Measurements from ENCODE around the gene MDN1. TPM values are rescaled to one million over a fixed set of nuclear protein-coding genes. Genes with fewer than 3 reads are reported as not detected.

Gene MDN1
- total RNA-seq, 1 experiment from 2014 or later: 117 TPM

DNA sequence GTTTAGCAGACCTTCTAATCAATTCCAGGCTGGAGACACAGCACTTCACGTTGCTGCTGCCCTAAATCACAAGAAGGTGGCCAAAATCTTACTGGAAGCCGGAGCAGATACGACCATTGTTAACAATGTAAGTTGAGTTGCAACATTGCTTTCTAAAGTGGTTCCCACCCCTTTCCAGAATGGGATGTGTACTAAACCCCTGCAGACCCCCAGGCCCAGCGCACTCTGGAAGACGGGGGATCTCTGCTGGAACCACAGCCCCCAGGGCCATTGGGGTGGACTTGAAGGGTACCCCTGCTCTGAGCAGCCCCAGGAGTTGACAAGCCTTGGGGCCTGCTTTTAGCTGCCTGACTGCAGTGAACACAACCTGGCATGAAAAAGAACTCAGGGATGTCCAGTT is 203.1 kb downstream of the MDN1 start:
- Histone ChIP-seq H2BK20ac (ENCODE audit: low read depth, low read length, poor library complexity, severe bottlenecking) (no peak overlapping the region), H3K4ac (ENCODE audit: low read depth, low read length) (no peak overlapping the region), H3K9ac (ENCODE audit: extremely low read depth, insufficient read length, low read length) (no peak overlapping the region), H3K14ac (ENCODE audit: insufficient read depth, low read length) (no peak overlapping the region), H3K23ac (ENCODE audit: insufficient read length, low read depth, low read length) (no peak overlapping the region), H4K91ac (ENCODE audit: insufficient read length, low read depth, low read length) (no peak overlapping the region), H2BK12ac (ENCODE audit: insufficient read length, low read depth, low read length) (no peak overlapping the region), H3K27me3 (ENCODE audit: insufficient read depth, low read length) (no peaks in the 10 kb centered on the region), H3K79me1 (ENCODE audit: insufficient read depth, low read depth, low read length, poor library complexity, severe bottlenecking) (no peaks in the 10 kb centered on the region), H3K4me1 (ENCODE audit: insufficient read depth, low read length) (no peaks in the 10 kb centered on the region), H3K23me2 (ENCODE audit: insufficient read length, low read depth, low read length, poor library complexity, severe bottlenecking) (no peaks in the 10 kb centered on the region), H2BK5ac (ENCODE audit: insufficient read length, low read length) (no peak overlapping the region), H2AK5ac (ENCODE audit: insufficient read length, low read length) (no peak overlapping the region), H3K56ac (ENCODE audit: insufficient read length, low read depth, low read length) (no peak overlapping the region), H4K5ac (ENCODE audit: insufficient read length, low read depth, low read length) (no peak overlapping the region), H2AFZ (ENCODE audit: low read length) (no peak overlapping the region), H2BK120ac (ENCODE audit: low read depth, low read length, poor library complexity, severe bottlenecking) (no peak overlapping the region), H4K8ac (replicated peaks; ENCODE audit: insufficient read length, low read depth, low read length) (no peak overlapping the region), H3K79me2 (ENCODE audit: insufficient read depth, low read length) (no peaks in the 10 kb centered on the region), H3K9me3 (ENCODE audit: control insufficient read depth, low read depth, low read length) (no peaks in the 10 kb centered on the region), H3K18ac (ENCODE audit: insufficient read length, low read depth, low read length) (no peak overlapping the region), H3K4me2 (ENCODE audit: insufficient read depth, insufficient read length, low read length) (no peak overlapping the region), H3K27ac (ENCODE audit: insufficient read length, low read depth, low read length) (no peak overlapping the region), H3T11ph (ENCODE audit: low read length) (no peak overlapping the region), H2BK15ac (ENCODE audit: low read depth, low read length) (no peak overlapping the region), H4K20me1 (ENCODE audit: control insufficient read depth, insufficient read depth, insufficient read length) (no peaks in the 10 kb centered on the region)
- no peak for DNase-seq
- Mint-ChIP-seq H3K4me3 (no peak overlapping the region), H3K4me1 (peaks cover 0 to 15% of the 10 kb centered on the region in 2 experiments; a peak in 3 of 4 replicates), H3K27ac (no peak overlapping the region; a peak in 1 of 7 replicates), H3K27me3 (ENCODE audit: low read depth) (no peaks in the 10 kb centered on the region; the same call in 1 of the 2 replicates), H3K36me3 (ENCODE audit: insufficient read depth in 1 of 3, low read depth in 3 of 3) (no peaks in the 10 kb centered on the region; a peak in 1 of 7 replicates), H3K9me3 (no peaks in the 10 kb centered on the region)
- TF ChIP-seq, protein P1, sequence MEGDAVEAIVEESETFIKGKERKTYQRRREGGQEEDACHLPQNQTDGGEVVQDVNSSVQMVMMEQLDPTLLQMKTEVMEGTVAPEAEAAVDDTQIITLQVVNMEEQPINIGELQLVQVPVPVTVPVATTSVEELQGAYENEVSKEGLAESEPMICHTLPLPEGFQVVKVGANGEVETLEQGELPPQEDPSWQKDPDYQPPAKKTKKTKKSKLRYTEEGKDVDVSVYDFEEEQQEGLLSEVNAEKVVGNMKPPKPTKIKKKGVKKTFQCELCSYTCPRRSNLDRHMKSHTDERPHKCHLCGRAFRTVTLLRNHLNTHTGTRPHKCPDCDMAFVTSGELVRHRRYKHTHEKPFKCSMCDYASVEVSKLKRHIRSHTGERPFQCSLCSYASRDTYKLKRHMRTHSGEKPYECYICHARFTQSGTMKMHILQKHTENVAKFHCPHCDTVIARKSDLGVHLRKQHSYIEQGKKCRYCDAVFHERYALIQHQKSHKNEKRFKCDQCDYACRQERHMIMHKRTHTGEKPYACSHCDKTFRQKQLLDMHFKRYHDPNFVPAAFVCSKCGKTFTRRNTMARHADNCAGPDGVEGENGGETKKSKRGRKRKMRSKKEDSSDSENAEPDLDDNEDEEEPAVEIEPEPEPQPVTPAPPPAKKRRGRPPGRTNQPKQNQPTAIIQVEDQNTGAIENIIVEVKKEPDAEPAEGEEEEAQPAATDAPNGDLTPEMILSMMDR (conservative IDR thresholded peaks at IDR 0.05): no peak
- WGBS (ENCODE audit: extremely low coverage, insufficient read length, low lambda C conversion rate): no CpG with 5 or more reads among the region's 5 CpGs
